Progenitor cell of endocrine pancreas (in vitro differentiated cells): ENCODE measurements around the gene TIMM44. TPM values are rescaled to one million over a fixed set of nuclear protein-coding genes. Genes with fewer than 3 reads are reported as not detected.
A peak's percentile ranks its signal among the peaks of the same experiment; 100 is the strongest.

ENCODE experiments used
- DNase-seq: peaks from one replicate; pipeline ENCODE4 v3.0.0; 2021; ENCODE audit warnings: low spot score; ENCODE audit not compliant: unreplicated experiment
- H3K27ac Mint-ChIP-seq: 2 replicates; pipeline ENCODE4 v1.8.0; 2021; ENCODE audit warnings: mild to moderate bottlenecking, moderate library complexity, mixed read lengths
- H3K27me3 Mint-ChIP-seq: 2 replicates; pipeline ENCODE4 v1.8.0; 2021; ENCODE audit warnings: mixed read lengths
- H3K36me3 Mint-ChIP-seq: 2 replicates; pipeline ENCODE4 v1.8.0; 2022; ENCODE audit warnings: mixed read lengths; ENCODE audit not compliant: insufficient read depth
- H3K4me1 Mint-ChIP-seq: 2 replicates; pipeline ENCODE4 v1.8.0; 2021; ENCODE audit warnings: low read depth, mixed read lengths
- H3K4me3 Mint-ChIP-seq: 2 replicates; pipeline ENCODE4 v1.8.0; 2021; ENCODE audit warnings: low read depth, mild to moderate bottlenecking, moderate library complexity, mixed read lengths
- H3K9me3 Mint-ChIP-seq: 2 replicates; pipeline ENCODE4 v1.8.0; 2021; ENCODE audit warnings: low read depth, mixed read lengths
- total RNA-seq: library from RNA; stranded (reverse); gene quantifications from 2 replicates; pipeline ENCODE4 v1.2.1, GENCODE V29; 2021
- TF ChIP-seq, protein P1 (sequence below): fragments of 200-600 bp; sonication (generic); IDR thresholded peaks from one replicate; pipeline ENCODE4 v1.5.0; 2021; ENCODE audit warnings: antibody characterized with exemption, mild to moderate bottlenecking; ENCODE audit not compliant: unreplicated experiment

Gene TIMM44
- total RNA-seq, 1 donor from 2014 or later = 75.2 TPM

- no peaks in the 10 kb centered on the region for H3K27me3 Mint-ChIP-seq
- peaks cover 6% of the 10 kb centered on the region for H3K4me1 Mint-ChIP-seq
- H3K9me3 Mint-ChIP-seq = no peaks in the 10 kb centered on the region
- DNase-seq = no peak
- TF ChIP-seq, protein P1, sequence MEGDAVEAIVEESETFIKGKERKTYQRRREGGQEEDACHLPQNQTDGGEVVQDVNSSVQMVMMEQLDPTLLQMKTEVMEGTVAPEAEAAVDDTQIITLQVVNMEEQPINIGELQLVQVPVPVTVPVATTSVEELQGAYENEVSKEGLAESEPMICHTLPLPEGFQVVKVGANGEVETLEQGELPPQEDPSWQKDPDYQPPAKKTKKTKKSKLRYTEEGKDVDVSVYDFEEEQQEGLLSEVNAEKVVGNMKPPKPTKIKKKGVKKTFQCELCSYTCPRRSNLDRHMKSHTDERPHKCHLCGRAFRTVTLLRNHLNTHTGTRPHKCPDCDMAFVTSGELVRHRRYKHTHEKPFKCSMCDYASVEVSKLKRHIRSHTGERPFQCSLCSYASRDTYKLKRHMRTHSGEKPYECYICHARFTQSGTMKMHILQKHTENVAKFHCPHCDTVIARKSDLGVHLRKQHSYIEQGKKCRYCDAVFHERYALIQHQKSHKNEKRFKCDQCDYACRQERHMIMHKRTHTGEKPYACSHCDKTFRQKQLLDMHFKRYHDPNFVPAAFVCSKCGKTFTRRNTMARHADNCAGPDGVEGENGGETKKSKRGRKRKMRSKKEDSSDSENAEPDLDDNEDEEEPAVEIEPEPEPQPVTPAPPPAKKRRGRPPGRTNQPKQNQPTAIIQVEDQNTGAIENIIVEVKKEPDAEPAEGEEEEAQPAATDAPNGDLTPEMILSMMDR = no peak
- H3K27ac Mint-ChIP-seq = no peak overlapping the region
- peak overlapping the region; percentile 37 for H3K4me3 Mint-ChIP-seq
- peaks cover 8% of the 10 kb centered on the region for H3K36me3 Mint-ChIP-seq
Observed at GRCh38 chr19:7927605-7928333, 15.7 kb downstream of the TIMM44 start.

DNA sequence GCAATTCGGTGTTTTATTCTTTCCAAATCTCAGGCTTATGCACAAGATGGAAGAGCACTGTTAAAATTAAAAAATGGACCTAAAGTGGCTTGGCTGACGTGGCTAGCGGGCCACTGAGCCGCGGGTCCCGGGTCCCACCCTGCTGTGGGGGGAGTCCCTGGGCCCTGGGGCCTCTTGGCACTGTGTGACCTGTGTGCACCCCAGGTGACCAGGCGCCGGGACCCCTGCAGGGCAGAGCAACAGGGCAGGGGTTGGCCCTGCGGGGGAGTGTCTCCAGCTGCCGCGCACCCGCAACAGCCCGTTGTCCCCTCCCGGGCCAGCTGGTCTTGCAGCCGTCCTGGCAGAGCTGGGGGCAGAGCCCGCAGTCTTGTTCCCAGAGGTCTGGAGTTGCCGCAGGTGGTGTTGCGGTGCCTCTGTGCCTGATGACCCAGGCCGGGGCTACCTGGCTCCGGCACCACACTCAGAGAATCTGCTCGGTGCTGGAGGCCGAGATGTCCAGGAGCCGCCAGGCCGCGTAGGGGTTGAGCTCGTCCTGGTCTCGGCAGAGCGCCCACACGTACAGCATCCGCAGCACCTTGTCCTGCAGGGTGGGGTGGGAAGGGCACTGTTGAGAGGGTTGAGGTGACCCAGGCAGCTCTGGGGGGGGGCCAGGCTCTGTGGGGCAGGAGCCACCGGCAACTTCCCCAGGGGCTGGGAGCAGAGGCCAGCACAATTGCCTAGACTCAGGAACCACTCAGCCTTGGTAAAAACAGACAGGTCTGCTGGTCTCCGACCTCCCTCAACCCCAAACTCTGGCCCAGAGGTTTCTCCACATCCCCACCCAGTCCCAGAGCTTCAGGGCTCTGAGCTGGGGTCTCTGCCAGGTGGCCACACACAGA, 16.5 kb downstream of the TIMM44 start:
- no peaks in the 10 kb centered on the region for H3K9me3 Mint-ChIP-seq
- no peaks in the 10 kb centered on the region for H3K27me3 Mint-ChIP-seq
- peak overlapping the region; percentile 94 for H3K27ac Mint-ChIP-seq
- no peak for DNase-seq
- H3K36me3 Mint-ChIP-seq = peaks cover 8% of the 10 kb centered on the region
- peak overlapping the region; percentile 75 for H3K4me3 Mint-ChIP-seq
- TF ChIP-seq, protein P1 = no peak
- peaks cover 6% of the 10 kb centered on the region for H3K4me1 Mint-ChIP-seq

GRCh38 chr19:7926021-7926726, 17.3 kb downstream of the TIMM44 start, which contains the start of gene CTXN1:
Gene CTXN1, minus strand, starts transcription at chr19:7926135. Its CDS starts 597 bp downstream, at chr19:7925538.
- H3K9me3 Mint-ChIP-seq = no peaks in the 10 kb centered on the region
- peak within 1 kb of the TSS; percentile 95 for H3K27ac Mint-ChIP-seq
- H3K4me3 Mint-ChIP-seq = peak within 1 kb of the TSS; percentile 85
- peaks cover 8% of the 10 kb centered on the region for H3K36me3 Mint-ChIP-seq
- no peaks in the 10 kb centered on the region for H3K27me3 Mint-ChIP-seq
- peaks cover 6% of the 10 kb centered on the region for H3K4me1 Mint-ChIP-seq
- peak; percentile 75 for DNase-seq
- TF ChIP-seq, protein P1 = peak; percentile 17

DNA sequence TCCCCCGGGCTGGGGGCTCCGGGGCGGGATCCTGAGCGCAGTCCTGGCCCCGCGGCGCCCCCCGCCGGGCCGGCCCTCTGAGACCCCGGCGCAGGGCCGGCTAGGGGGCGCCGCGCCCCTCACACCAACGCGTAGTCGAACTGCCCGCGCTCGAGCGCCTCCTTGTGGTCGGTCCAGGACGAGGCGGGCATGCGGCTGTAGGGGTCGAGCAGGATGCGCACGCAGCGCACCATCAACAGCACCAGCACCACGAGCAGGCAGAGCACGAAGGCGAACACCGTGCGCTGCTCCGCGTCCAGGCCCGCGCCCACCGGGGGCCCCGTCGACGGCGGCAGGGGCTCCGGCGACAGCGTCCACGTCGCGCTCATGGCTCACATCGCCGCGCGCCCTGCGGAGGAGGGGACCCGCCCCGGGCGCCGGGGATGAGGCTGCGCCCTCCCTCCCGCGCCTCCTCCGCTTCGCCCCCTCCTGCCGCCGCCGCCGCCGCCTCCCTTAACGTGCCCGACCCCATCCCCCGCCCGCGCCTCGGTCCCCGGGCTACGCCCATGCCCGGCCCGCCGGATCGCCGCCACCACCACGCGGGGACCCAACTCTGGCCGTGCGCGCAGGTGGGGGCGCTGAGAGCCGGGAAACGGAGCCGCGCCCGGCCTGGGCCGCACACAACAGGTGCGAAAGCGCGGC, 18.2 kb downstream of the TIMM44 start:
- H3K9me3 Mint-ChIP-seq = no peaks in the 10 kb centered on the region
- TF ChIP-seq, protein P1 = peak; percentile 98
- peak; percentile 92 for DNase-seq
- H3K4me1 Mint-ChIP-seq = peaks cover 9% of the 10 kb centered on the region
- H3K27ac Mint-ChIP-seq = peak overlapping the region; percentile 95
- peak overlapping the region; percentile 85 for H3K4me3 Mint-ChIP-seq
- no peaks in the 10 kb centered on the region for H3K27me3 Mint-ChIP-seq
- peaks cover 4% of the 10 kb centered on the region for H3K36me3 Mint-ChIP-seq
